ENCODE results near the gene SLC1A3. TPM values are rescaled to one million over a fixed set of nuclear protein-coding genes. Genes with fewer than 3 reads are reported as not detected.
"Not testable (repeated sequence)": the region's sequence is repeated elsewhere in the genome, so short reads cannot be mapped to it uniquely, and the experiment has no call there.

SLC1A3 gene
- total RNA-seq, 2 donors from 2014 or later = 11.2 to 18.5 TPM

DNA sequence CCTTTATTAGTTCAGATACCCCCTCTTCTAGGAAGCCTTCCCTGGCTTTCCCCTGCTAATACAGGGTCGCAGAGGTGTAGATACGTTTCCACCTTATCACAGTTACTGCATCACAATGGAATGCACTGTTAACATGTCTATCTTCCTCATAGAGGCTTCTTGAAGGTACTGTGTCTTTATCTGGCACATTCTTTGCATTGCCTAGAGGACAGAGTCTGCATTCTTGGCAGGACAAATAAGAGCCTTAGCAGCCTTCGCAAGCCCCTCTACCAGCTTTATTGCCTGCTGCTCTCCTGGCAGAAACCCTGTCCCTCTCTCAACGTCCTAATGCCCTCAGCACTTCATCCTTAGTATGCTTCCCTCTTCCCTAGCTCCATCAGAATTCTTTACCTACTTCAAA, 31.6 kb downstream of the SLC1A3 start:
- TF ChIP-seq POLR2A (IDR thresholded peaks at IDR 0.05) (no peak), CTCF (IDR thresholded peaks at IDR 0.05) (no peak)
- 16 to 31% methylated on average over 4 of the region's 4 CpGs for WGBS, 2 donors
- H3K27ac ChIP-seq = no peak overlapping the region
- no peaks in the 10 kb centered on the region for H3K36me3 ChIP-seq (replicated peaks in 1 of 2; ENCODE audit: insufficient read depth in 1 of 2, low read depth in 2 of 2)
- no peak overlapping the region for H3K4me3 ChIP-seq
- no peaks in the 10 kb centered on the region for H3K4me1 ChIP-seq
- no peak for DNase-seq
- intact Hi-C loops (cut with DNase I) = no loop called here
- H3K9me3 ChIP-seq = no peaks in the 10 kb centered on the region
- no peaks in the 10 kb centered on the region for H3K27me3 ChIP-seq
- no peak for ATAC-seq

DNA sequence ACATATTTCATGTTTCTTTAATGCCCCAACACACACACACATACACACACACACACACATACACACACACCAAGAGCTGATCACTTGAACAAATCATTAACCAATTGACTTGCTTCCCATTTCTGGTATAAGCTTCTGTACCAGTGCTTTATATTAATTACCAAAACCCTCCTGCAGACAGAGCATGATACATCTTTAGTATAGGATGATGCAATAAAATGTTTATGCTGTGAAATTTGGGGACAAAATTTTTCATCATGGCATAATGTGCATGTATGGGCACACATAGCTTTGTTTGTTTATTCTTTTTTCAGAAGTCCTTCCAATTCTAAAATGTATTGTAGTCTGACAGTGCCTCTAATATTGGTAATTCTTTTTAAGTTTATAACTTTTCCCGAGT, 34.5 kb downstream of the SLC1A3 start:
- WGBS, 2 donors = 32 to 34% methylated on average over 1 of the region's 1 CpG
- ATAC-seq = no peak
- no peaks in the 10 kb centered on the region for H3K4me1 ChIP-seq
- no peaks in the 10 kb centered on the region for H3K9me3 ChIP-seq
- H3K27me3 ChIP-seq = no peaks in the 10 kb centered on the region
- no peak overlapping the region for H3K4me3 ChIP-seq
- H3K36me3 ChIP-seq (replicated peaks in 1 of 2; ENCODE audit: insufficient read depth in 1 of 2, low read depth in 2 of 2) = no peaks in the 10 kb centered on the region
- DNase-seq = no peak
- TF ChIP-seq POLR2A (IDR thresholded peaks at IDR 0.05) (no peak), CTCF (IDR thresholded peaks at IDR 0.05) (no peak)
- H3K27ac ChIP-seq = no peak overlapping the region
- intact Hi-C loops (cut with DNase I) = no loop called here

- Histone ChIP-seq H3K27ac (no peak overlapping the region), H3K4me1 (no peaks in the 10 kb centered on the region), H3K9me3 (no peaks in the 10 kb centered on the region), H3K27me3 (no peaks in the 10 kb centered on the region), H3K36me3 (replicated peaks in 1 of 2; ENCODE audit: insufficient read depth in 1 of 2, low read depth in 2 of 2) (no peaks in the 10 kb centered on the region), H3K4me3 (no peak overlapping the region)
- ATAC-seq (no peak), DNase-seq (no peak)
- intact Hi-C loops (cut with DNase I) = no loop called here
- TF ChIP-seq POLR2A (IDR thresholded peaks at IDR 0.05) (no peak), CTCF (IDR thresholded peaks at IDR 0.05) (no peak)
Observed at GRCh38 chr5:36641431-36641830, 35.0 kb downstream of the SLC1A3 start.

DNA sequence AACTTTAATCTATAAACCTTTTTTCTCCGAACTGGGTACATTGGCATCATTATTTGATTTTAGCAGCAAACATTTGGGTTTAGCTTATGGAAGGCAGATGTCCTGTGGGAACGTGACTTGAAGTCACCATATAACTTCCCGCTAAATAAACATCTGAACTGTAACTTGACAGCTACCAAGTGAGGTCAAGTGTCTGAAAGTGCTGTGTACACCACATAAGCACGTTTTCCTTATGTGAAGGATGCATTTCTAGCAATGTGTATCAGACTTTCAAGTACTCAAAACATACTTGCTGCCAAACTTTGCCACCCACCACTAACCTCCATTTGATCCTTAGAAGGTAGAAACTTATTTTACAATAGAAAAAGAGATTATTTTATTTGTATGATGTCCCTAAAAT, 35.7 kb downstream of the SLC1A3 start:
- Histone ChIP-seq H3K4me1 (no peaks in the 10 kb centered on the region), H3K27ac (no peak overlapping the region), H3K27me3 (no peaks in the 10 kb centered on the region), H3K36me3 (replicated peaks in 1 of 2; ENCODE audit: insufficient read depth in 1 of 2, low read depth in 2 of 2) (no peaks in the 10 kb centered on the region), H3K9me3 (no peaks in the 10 kb centered on the region), H3K4me3 (no peak overlapping the region)
- WGBS, 2 donors = 61 to 62% methylated on average over 4 of the region's 4 CpGs
- intact Hi-C loops (cut with DNase I) = no loop called here
- TF ChIP-seq CTCF (IDR thresholded peaks at IDR 0.05) = no peak
- TF ChIP-seq POLR2A (IDR thresholded peaks at IDR 0.05) = no peak
- ATAC-seq = no peak
- no peak for DNase-seq

DNA sequence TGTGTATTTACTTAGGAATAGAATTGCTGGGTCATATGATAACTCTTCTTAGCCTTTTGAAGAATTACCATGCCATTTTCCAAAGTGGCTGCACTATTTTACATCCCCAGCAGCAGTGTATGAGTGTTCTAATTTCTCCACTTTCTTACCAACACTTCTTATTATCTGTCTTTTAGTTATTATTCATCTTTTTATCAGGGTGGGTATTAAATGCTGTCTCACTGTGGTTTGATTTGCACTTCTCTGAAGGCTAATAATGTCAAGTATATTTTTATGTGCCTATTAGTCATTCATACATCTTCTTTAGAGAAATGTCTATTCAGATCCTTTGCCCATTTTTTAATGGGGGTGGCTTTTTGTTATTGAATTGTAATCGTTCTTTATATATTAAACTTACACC, 36.8 kb downstream of the SLC1A3 start:
- 63 to 74% methylated on average over 1 of the region's 1 CpG for WGBS, 2 donors
- TF ChIP-seq POLR2A (IDR thresholded peaks at IDR 0.05) = no peak
- TF ChIP-seq CTCF (IDR thresholded peaks at IDR 0.05) = no peak
- no peaks in the 10 kb centered on the region for H3K4me1 ChIP-seq
- H3K27ac ChIP-seq = no peak overlapping the region
- intact Hi-C loops (cut with DNase I) = no loop called here
- no peaks in the 10 kb centered on the region for H3K27me3 ChIP-seq
- no peak overlapping the region for H3K4me3 ChIP-seq
- ATAC-seq = no peak
- DNase-seq = no peak
- H3K36me3 ChIP-seq (replicated peaks in 1 of 2; ENCODE audit: insufficient read depth in 1 of 2, low read depth in 2 of 2) = no peaks in the 10 kb centered on the region
- no peaks in the 10 kb centered on the region for H3K9me3 ChIP-seq

DNA sequence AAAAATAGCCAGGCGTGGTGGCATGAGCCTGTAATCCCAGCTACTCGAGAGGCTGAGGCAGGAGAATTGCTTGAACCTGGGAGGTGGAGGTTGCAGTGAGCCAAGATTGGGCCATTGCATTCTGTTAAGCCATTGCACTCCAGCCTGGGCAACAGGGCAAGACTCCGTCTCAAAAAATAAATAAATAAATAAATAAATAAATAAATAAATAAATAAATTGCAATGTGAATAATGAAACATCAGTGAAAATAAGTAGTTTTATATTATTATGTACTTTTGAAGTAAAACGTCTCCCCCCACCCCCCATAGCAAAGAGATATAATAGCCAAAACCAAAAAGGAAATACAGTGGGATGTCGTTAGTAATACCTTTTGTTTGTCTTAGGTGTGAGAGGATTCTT, 37.4 kb downstream of the SLC1A3 start:
- DNase-seq; intact Hi-C loops (cut with DNase I); H3K4me3 ChIP-seq; H3K27ac ChIP-seq; H3K9me3 ChIP-seq; H3K36me3 ChIP-seq (replicated peaks in 1 of 2; ENCODE audit: insufficient read depth in 1 of 2, low read depth in 2 of 2); H3K4me1 ChIP-seq; H3K27me3 ChIP-seq; ATAC-seq: not testable (repeated sequence)
- 66 to 70% methylated on average over 5 of the region's 5 CpGs for WGBS, 2 donors

All from body of pancreas (tissue), 4 donors.